ENCODE measurements around the gene ADARB1.

DNA sequence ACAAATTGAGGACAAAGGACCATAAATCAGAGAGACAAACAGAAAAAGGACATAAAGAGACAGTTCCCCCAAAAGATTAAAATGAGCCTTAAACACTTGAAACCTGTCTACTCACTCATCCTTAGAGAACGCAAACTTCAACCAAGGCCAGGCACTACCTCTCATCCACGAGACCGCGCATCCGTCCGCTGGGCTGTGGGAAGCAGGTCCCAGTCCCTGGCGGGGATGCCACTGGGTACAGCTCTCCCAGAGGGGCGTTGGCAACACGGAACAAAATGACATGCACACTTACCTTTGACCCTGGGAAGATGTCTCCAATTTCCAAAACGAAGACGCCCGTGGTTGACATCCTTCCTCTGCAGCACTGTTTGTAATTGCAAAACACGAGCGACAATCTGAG lies 16.5 kb upstream of the ADARB1 start:
- TF ChIP-seq, protein P1, sequence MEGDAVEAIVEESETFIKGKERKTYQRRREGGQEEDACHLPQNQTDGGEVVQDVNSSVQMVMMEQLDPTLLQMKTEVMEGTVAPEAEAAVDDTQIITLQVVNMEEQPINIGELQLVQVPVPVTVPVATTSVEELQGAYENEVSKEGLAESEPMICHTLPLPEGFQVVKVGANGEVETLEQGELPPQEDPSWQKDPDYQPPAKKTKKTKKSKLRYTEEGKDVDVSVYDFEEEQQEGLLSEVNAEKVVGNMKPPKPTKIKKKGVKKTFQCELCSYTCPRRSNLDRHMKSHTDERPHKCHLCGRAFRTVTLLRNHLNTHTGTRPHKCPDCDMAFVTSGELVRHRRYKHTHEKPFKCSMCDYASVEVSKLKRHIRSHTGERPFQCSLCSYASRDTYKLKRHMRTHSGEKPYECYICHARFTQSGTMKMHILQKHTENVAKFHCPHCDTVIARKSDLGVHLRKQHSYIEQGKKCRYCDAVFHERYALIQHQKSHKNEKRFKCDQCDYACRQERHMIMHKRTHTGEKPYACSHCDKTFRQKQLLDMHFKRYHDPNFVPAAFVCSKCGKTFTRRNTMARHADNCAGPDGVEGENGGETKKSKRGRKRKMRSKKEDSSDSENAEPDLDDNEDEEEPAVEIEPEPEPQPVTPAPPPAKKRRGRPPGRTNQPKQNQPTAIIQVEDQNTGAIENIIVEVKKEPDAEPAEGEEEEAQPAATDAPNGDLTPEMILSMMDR (conservative IDR thresholded peaks at IDR 0.05) = no peak
- TF ChIP-seq ZFX (IDR thresholded peaks at IDR 0.05) = no peak

Data from C4-2B (cell line).